Left forelimb (tissue), 1 donor: Measurements from ENCODE around the gene P2RX2.
"Not testable (repeated sequence)": the region's sequence is repeated elsewhere in the genome, so short reads cannot be mapped to it uniquely, and the experiment has no call there.

Source experiments
- DNase-seq: peaks from one replicate; pipeline ENCODE4 v3.0.0-alpha.2; 2018; ENCODE audit warnings: low spot score

P2RX2 gene

GRCh38 chr12:132583736-132584135 is 34.8 kb upstream of the P2RX2 start:
- DNase-seq = no peak

- DNase-seq = no peak
These were observed 34.1 kb upstream of the P2RX2 start for GRCh38 chr12:132584429-132584828.

- no peak for DNase-seq
These were observed 33.4 kb upstream of the P2RX2 start for GRCh38 chr12:132585177-132585576.

GRCh38 chr12:132586929-132587328 is 31.6 kb upstream of the P2RX2 start:
- DNase-seq = no peak

DNA sequence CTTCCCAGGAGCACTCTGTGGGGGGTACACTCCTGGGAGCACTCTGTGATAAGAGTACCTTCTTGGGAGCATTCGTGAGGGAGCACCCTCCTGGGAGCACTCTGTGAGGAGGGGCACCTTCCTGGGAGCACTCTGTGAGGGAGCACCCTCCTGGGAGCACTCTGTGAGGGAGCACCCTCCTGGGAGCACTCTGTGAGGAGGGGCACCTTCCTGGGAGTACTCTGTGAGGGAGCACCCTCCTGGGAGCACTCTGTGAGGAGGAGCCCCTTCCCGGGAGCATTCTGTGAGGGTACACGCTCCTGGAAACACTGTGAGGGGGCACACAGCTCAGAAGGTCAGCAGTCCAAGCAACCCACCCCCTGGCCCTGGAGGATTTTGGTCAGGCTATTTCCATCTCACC is 30.8 kb upstream of the P2RX2 start:
- no peak for DNase-seq

GRCh38 chr12:132588319-132588718 is 30.3 kb upstream of the P2RX2 start:
- no peak for DNase-seq

GRCh38 chr12:132588821-132589669 is 29.5 kb upstream of the P2RX2 start:
- no peak for DNase-seq

DNA sequence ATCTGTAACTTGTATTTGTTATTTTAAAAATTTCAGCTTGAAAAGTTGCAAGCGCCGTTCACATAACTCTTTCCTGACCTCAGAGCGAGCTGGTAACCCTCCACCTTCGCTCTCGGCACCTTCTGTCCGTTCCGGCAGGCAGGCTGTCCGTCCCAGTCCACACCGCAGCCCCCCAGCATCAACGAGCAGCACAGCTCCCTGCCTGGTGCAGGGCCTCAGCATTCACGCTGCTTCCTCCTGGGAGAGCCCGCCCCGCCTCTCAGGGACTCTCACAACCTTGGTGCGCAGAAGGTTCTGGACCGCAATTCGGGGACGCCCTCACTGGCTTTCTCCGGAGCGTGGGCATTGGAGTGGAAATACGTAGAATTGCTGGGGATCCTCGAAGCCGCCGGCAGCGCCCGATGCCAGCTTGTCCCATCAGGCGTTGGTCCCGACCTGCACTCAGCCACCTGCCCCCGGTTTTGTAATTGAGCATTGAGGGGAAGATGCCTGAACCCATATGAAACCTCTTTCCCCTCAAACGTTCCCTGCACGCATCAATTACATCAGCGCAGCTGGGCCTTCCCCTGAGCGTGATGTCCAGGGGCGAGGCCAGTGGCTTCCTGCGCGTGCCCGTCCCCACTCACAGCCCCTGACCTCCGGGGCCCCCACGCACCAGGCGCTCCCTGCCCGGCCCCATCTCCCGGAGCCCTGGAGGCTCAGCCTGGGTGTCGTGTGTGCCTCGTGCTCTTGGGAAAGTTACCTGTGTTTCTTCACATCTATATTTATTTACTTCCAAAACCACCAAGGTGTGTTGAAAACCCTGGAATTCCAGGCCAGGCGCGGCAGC is 27.3 kb upstream of the P2RX2 start:
- no peak for DNase-seq

- DNase-seq = no peak
These were observed 26.1 kb upstream of the P2RX2 start for GRCh38 chr12:132592282-132592970.

- no peak for DNase-seq
These were observed 25.5 kb upstream of the P2RX2 start for GRCh38 chr12:132593071-132593470.

DNA sequence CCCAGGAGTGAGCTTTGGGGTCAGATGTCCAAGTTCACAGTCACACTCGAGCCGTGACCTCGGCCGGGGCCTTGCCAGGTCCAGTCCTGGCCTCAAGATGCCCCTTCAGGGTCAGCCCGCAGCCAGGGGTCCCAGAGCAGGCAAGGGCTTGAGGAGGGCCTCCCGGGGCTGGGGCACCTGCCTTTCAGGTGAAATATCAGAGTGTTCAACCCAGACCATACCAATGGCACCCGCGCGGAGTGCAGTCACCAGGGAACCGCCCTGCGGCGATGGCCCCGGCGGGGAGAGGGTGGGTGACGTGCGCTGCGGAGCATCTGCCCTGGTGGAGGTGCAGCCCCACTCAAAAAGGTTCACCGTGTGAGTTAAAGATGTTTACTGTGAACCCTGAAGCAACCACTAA is 25.1 kb upstream of the P2RX2 start:
- no peak for DNase-seq

- peak; percentile 89 for DNase-seq
These were observed 24.6 kb upstream of the P2RX2 start for GRCh38 chr12:132593938-132594358.

- DNase-seq = no peak
These were observed 23.4 kb upstream of the P2RX2 start for GRCh38 chr12:132595183-132595582.

- no peak for DNase-seq
These were observed 22.6 kb upstream of the P2RX2 start for GRCh38 chr12:132596016-132596415.

- DNase-seq = no peak
These were observed 21.0 kb upstream of the P2RX2 start for GRCh38 chr12:132597333-132598316.

DNA sequence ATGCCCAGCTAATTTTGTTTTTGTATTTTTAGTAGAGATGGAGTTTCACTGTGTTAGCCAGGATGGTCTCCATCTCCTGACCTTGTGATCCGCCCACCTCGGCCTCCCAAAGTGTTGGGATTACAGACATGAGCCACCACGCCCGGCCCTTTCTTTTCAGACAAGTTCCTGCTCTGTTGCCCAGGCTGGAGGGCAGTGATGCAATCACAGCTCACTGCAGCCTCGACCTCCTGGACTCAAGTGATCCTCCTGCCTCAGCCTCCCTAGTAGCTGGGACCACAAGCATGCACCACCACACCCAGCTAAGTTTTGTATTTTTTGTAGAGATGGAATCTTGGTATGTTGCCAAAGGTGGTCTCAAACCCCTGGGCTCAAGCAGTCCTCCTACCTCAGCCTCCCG is 19.1 kb upstream of the P2RX2 start:
- DNase-seq = not testable (repeated sequence)

DNA sequence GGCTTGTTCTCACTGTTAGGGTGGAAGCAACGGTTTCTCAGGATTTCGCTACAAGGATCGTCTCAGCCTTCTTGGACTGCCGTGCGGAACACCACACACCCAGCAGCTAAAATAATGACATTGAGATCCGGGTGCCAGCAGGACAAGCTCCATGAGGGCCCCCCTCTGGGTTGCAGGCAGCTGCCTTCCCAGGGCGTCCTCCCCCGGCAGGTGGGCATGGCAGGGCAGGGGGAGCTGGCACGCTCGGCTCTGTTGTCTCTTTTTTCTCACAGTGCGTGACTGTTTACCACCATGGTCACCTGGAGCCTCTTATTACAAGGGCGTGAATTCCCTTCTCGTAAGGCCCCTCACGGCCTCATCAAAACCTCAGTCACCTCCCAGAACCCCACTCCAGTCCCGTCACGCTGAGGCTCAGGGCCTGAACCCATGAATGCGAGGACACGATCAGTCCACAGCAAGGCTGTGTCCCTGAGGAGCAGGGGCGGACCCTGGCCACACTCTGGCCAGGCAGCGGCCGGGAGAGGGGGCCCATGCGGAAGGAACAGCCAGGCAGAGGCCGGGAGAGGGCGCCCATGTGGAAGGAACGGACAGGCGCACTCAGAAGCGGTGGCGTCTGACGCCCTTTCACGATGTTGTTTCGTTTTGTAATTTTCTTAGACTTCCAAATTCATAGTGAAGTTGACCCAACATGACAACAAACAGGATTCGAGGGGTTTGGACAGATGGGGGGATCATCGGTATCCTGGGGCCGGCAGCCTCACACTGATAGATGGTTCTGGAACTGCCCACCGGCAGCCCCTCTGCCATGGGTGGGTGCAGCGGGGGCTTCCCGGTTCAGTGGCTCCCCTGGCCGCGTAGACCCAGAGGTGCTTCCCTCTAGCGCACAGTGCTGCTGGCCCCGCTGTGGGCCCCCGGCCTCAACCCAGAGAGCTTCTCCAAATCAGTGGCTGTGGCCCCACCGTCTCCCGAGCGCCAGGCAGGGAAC is 18.2 kb upstream of the P2RX2 start:
- DNase-seq = peak; percentile 86

DNA sequence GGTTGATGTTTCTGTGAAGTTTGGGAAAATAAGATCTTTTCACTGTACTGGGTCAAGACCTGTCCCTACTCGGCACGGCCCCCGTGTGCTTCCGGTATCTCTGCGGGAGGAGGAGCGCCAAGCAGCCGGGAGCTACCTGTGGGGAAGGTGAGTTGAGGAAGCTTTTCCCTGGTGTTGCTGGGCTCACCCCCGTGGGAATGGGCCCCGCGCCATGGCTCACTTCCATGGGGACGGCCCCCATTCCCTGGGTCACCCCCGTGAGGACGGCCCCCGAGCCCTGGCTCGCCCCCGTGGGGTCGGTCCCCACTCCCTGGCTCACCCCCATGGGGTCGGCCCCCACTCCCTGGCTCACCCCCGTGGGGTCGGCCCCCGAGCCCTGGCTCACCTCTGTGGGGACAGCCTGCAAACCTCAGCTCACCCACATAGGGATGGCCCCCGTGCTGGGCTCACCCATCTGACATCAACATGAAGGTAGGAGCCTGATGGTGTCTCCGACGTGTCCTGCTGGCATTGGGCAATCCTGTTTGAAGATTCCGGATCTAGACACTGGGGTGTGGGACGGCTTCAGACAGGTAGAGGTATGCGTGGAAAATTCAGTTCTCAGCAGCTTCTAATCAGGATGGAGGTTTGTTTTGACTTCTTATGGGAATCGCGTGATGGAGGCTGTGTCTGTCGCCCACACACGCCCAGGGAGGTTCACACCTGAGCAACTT is 17.2 kb upstream of the P2RX2 start:
- DNase-seq = no peak

DNA sequence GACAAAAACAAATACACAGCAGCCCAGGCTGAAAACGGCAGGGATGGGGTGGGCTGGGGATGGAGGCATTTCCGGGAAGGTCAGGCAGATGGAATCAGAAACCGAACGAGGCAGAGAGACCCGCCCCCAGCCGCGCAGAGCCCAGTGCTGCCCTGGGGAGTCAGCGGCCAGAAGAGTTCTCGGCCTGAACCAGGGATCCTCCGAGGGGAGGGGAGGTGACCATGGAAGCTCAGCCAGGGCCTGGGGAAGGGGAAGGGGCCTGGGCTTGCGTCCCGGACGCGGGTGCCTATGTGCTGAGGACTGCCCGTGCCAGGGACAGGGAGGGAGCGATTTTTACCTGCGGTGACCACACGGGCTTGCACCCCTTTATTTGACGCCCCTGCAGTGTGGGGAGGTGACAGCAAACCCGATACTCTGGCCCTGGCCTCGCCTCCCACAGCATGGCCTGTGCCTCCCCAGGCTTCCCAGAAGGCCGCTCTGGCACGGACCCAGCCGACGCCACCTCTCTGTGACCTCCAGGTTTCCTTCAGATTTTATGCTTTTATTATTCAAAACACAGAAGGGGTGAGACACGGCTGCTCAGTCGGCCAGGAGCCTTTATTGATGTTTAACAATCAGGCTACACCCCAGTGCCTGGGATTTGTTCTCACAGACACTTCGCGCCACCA is 15.9 kb upstream of the P2RX2 start:
- DNase-seq = no peak
